Esophagus muscularis mucosa (tissue), 4 donors: ENCODE measurements around the gene OGDH.

Experiments used
- EP300 ChIP-seq: sonication (generic); formaldehyde crosslinking; IDR thresholded peaks from one replicate; pipeline ENCODE4 v1.6.1; 2017; ENCODE audit warnings: antibody characterized with exemption
- POLR2A ChIP-seq: fragments of 450-650 bp; IDR thresholded peaks from one replicate; pipeline ENCODE4 v1.6.1; 2017; ENCODE audit warnings: antibody characterized with exemption, moderate library complexity, mild to moderate bottlenecking, low read depth
- TF ChIP-seq, protein P1 (sequence below), 3 experiments: fragments of 200-600 bp in 2 of 3; fragments of 450-650 bp in 1 of 3; sonication (generic) in 2 of 3; IDR thresholded peaks; one replicate each; pipeline ENCODE4 v1.5.1; 2017 to 2019; ENCODE audit warnings: antibody characterized with exemption in 3 of 3, mild to moderate bottlenecking in 2 of 3, moderate library complexity in 1 of 3

DNA sequence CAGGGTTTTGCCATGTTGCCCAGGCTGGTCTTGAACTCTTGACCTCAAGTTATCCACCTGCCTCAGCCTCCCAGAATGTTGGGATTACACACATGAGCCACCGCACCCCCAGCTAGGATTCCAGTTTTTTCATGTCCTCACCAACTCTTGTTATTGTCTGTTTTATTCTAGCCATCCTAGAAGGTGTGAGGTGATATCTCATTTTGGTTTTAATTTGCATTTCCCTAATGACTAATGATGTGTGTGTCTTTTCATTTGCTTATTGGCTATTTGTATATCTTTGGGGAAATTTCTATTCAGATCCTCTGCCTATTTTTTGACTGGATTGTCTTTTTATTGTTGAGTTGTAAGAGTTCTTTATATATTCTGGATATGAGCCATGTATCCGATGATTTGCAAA is 83.0 kb downstream of the OGDH start:
- TF ChIP-seq, protein P1, sequence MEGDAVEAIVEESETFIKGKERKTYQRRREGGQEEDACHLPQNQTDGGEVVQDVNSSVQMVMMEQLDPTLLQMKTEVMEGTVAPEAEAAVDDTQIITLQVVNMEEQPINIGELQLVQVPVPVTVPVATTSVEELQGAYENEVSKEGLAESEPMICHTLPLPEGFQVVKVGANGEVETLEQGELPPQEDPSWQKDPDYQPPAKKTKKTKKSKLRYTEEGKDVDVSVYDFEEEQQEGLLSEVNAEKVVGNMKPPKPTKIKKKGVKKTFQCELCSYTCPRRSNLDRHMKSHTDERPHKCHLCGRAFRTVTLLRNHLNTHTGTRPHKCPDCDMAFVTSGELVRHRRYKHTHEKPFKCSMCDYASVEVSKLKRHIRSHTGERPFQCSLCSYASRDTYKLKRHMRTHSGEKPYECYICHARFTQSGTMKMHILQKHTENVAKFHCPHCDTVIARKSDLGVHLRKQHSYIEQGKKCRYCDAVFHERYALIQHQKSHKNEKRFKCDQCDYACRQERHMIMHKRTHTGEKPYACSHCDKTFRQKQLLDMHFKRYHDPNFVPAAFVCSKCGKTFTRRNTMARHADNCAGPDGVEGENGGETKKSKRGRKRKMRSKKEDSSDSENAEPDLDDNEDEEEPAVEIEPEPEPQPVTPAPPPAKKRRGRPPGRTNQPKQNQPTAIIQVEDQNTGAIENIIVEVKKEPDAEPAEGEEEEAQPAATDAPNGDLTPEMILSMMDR (IDR thresholded peaks at IDR 0.05): no peak
- TF ChIP-seq POLR2A (no peak), EP300 (no peak)
